Sciatic nerve (tissue), 2 donors: ENCODE data around the gene TARM1. TPM values are rescaled to one million over a fixed set of nuclear protein-coding genes. Genes with fewer than 3 reads are reported as not detected.
"Not testable (repeated sequence)": the region's sequence is repeated elsewhere in the genome, so short reads cannot be mapped to it uniquely, and the experiment has no call there.

Experiments
- ATAC-seq: fragments of 200-7000 bp; cut with Tn5 transposase; one replicate; pipeline ENCODE4 v1.9.1; 2020; ENCODE audit warnings: mild to moderate bottlenecking, moderate library complexity
- DNase-seq: peaks from one replicate; pipeline ENCODE4 v3.0.0-alpha.2; 2020; ENCODE audit warnings: low spot score
- intact Hi-C: fragments of 100-400 bp; cut with DNase I; formaldehyde crosslinking; loops from one replicate; pipeline ENCODE4 v1.14.2; 2022
- total RNA-seq: library from RNA; stranded (reverse); fragmentation: NEBNext Ultra II Directional; extraction: Animal tissue kit (Norgen Biotek cat#: 25700); gene quantifications from one replicate; pipeline ENCODE4 v1.2.1, GENCODE V29; 2021
- donor health status: DM: no; HTN: no; CAD: no.
- donor health status: DM: no; HTN: no; CAD: no.

The TARM1 gene
- total RNA-seq, 1 donor from 2014 or later = not detected

- DNase-seq = peak; percentile 97
- peak; percentile 100 for ATAC-seq
- intact Hi-C loops = no loop called here
These were observed 21.4 kb upstream of the TARM1 start, which contains the start of gene NDUFA3 for GRCh38 chr19:54102421-54103169. TSS of gene NDUFA3 (plus strand) at chr19:54102855. CDS start at chr19:54102879, 24 bp downstream.

GRCh38 chr19:54100561-54100960 is 19.4 kb upstream of the TARM1 start, which contains the start of gene OSCAR:
TSS of gene OSCAR (minus strand) at chr19:54100803. CDS start at chr19:54100792, 11 bp downstream.
- ATAC-seq (no peak), DNase-seq (no peak)
- intact Hi-C loops = no loop called here

- intact Hi-C loops = loop anchor here (2.0 kb wide), 1 partner anchor 319 kb away; no protein-coding TSS in a partner anchor
- not testable (repeated sequence) for ATAC-seq, DNase-seq
These were observed 18.7 kb upstream of the TARM1 start for GRCh38 chr19:54099903-54100255.

- intact Hi-C loops = loop anchor here (2.0 kb wide), 1 partner anchor 319 kb away; no protein-coding TSS in a partner anchor
- DNase-seq = no peak
- no peak for ATAC-seq
These were observed 18.2 kb upstream of the TARM1 start for GRCh38 chr19:54099190-54099902.

GRCh38 chr19:54096617-54097106 is 15.5 kb upstream of the TARM1 start:
- ATAC-seq (peak; percentile 66), DNase-seq (no peak)
- intact Hi-C loops = no loop called here

- DNase-seq, intact Hi-C loops: not testable (repeated sequence)
- peak; percentile 70 for ATAC-seq
These were observed 14.9 kb upstream of the TARM1 start for GRCh38 chr19:54095859-54096616.

- no peak for ATAC-seq
- no peak for DNase-seq
- intact Hi-C loops = no loop called here
These were observed 14.1 kb upstream of the TARM1 start for GRCh38 chr19:54095136-54095858.

GRCh38 chr19:54094426-54095000 is 13.3 kb upstream of the TARM1 start:
- intact Hi-C loops = no loop called here
- ATAC-seq (no peak), DNase-seq (peak; percentile 3)

GRCh38 chr19:54084410-54084809 is 3.2 kb upstream of the TARM1 start:
- DNase-seq (no peak), ATAC-seq (no peak)
- intact Hi-C loops = no loop called here

GRCh38 chr19:54077334-54077733 is 3.8 kb downstream of the TARM1 start:
- ATAC-seq = no peak
- intact Hi-C loops = no loop called here
- no peak for DNase-seq

- no peak for ATAC-seq
- no peak for DNase-seq
- intact Hi-C loops = no loop called here
These were observed 6.3 kb downstream of the TARM1 start for GRCh38 chr19:54074851-54075250.

- DNase-seq (no peak), ATAC-seq (no peak)
- intact Hi-C loops = no loop called here
These were observed 7.3 kb downstream of the TARM1 start for GRCh38 chr19:54073829-54074228.

- no peak for DNase-seq
- intact Hi-C loops = no loop called here
These were observed 11.7 kb downstream of the TARM1 start for GRCh38 chr19:54069470-54069869.

GRCh38 chr19:54063350-54064116 is 17.6 kb downstream of the TARM1 start, which contains the start of gene VSTM1:
TSS of gene VSTM1 (minus strand) at chr19:54063897. CDS start at chr19:54063777, 120 bp downstream.
- ATAC-seq (no peak), DNase-seq (no peak)
- intact Hi-C loops = no loop called here

More at GRCh38 chr19:54069470-54069869, 11.7 kb downstream of the TARM1 start:
- ATAC-seq = no peak

- intact Hi-C loops = no loop called here
- DNase-seq = no peak
- no peak for ATAC-seq
These were observed 18.5 kb downstream of the TARM1 start for GRCh38 chr19:54062643-54063042.

GRCh38 chr19:54047616-54048015 is 33.5 kb downstream of the TARM1 start:
- DNase-seq (no peak), ATAC-seq (no peak)
- intact Hi-C loops = no loop called here

GRCh38 chr19:54045771-54046170 is 35.4 kb downstream of the TARM1 start:
- ATAC-seq (no peak), DNase-seq (no peak)
- intact Hi-C loops = no loop called here
